Posterior vena cava (tissue), 2 donors: Measurements from ENCODE around the gene SRSF7. TPM values are rescaled to one million over a fixed set of nuclear protein-coding genes. Genes with fewer than 3 reads are reported as not detected.
A peak's percentile ranks its signal among the peaks of the same experiment; 100 is the strongest.
"Not testable (repeated sequence)": the region's sequence is repeated elsewhere in the genome, so short reads cannot be mapped to it uniquely, and the experiment has no call there.

Experiments
- DNase-seq: peaks from one replicate; pipeline ENCODE4 v3.0.0-alpha.2; 2020; ENCODE audit warnings: low spot score
- intact Hi-C, 2 donors: fragments of 100-400 bp; cut with DNase I; formaldehyde crosslinking; loops; one replicate each; pipeline versions ENCODE4 v1.14.1 to v1.14.2; 2022 to 2023
- total RNA-seq, 2 donors: library from RNA; stranded (reverse); fragmentation: NEBNext Ultra II Directional; extraction: Animal tissue kit (Norgen Biotek cat#: 25700); gene quantifications; one replicate each; pipeline ENCODE4 v1.2.1, GENCODE V29; 2021
- donor health status: DM: yes; HTN: yes; CAD: no.
- donor health status: DM: yes; HTN: yes; CAD: no.

Gene SRSF7
- total RNA-seq, 2 donors from 2014 or later = 95.3 to 103 TPM

- no peak for DNase-seq
Observed at GRCh38 chr2:38763228-38763627, 12.1 kb upstream of the SRSF7 start.

GRCh38 chr2:38755891-38756290 is 4.7 kb upstream of the SRSF7 start:
- intact Hi-C loops, DNase-seq: not testable (repeated sequence)

More at GRCh38 chr2:38763228-38763627, 12.1 kb upstream of the SRSF7 start:
- intact Hi-C loops = no loop called here

- DNase-seq = no peak
- intact Hi-C loops = no loop called here
Observed at GRCh38 chr2:38754506-38754905, 3.3 kb upstream of the SRSF7 start.

GRCh38 chr2:38754049-38754448 is 2.9 kb upstream of the SRSF7 start:
- intact Hi-C loops = no loop called here
- no peak for DNase-seq

GRCh38 chr2:38751596-38752410 is 642 bp upstream of the SRSF7 start:
- intact Hi-C loops = no loop called here
- no peak for DNase-seq

- intact Hi-C loops = no loop called here
- DNase-seq = peak; percentile 83
Observed at GRCh38 chr2:38750011-38750890, 910 bp downstream of the SRSF7 start.

GRCh38 chr2:38748943-38749804 is 2.0 kb downstream of the SRSF7 start:
- intact Hi-C loops = no loop called here

GRCh38 chr2:38748391-38748790 is 2.8 kb downstream of the SRSF7 start:
- intact Hi-C loops = no loop called here
- no peak for DNase-seq

More at GRCh38 chr2:38748943-38749804, 2.0 kb downstream of the SRSF7 start:
- no peak for DNase-seq

- intact Hi-C loops = no loop called here
- DNase-seq = no peak
Observed at GRCh38 chr2:38747819-38748218, 3.3 kb downstream of the SRSF7 start.

GRCh38 chr2:38747007-38747424 is 4.1 kb downstream of the SRSF7 start:
- DNase-seq = no peak
- intact Hi-C loops = no loop called here

GRCh38 chr2:38745267-38745666 is 5.9 kb downstream of the SRSF7 start:
- intact Hi-C loops = no loop called here

GRCh38 chr2:38744399-38744780 is 6.8 kb downstream of the SRSF7 start:
- intact Hi-C loops = no loop called here
- DNase-seq = no peak

More at GRCh38 chr2:38745267-38745666, 5.9 kb downstream of the SRSF7 start:
- DNase-seq = no peak

GRCh38 chr2:38743672-38744398 is 7.3 kb downstream of the SRSF7 start:
- intact Hi-C loops = no loop called here
- no peak for DNase-seq

- no peak for DNase-seq
- intact Hi-C loops = no loop called here
Observed at GRCh38 chr2:38742797-38743559, 8.2 kb downstream of the SRSF7 start.

GRCh38 chr2:38740851-38741731 is 10.1 kb downstream of the SRSF7 start:
- DNase-seq = no peak
- intact Hi-C loops = no loop called here

GRCh38 chr2:38739524-38739923 is 11.6 kb downstream of the SRSF7 start:
- intact Hi-C loops = loop anchor here (5.0 kb wide), 2 partner anchors 152 to 202 kb away; no protein-coding TSS in a partner anchor
- DNase-seq = no peak

GRCh38 chr2:38737925-38738324 is 13.2 kb downstream of the SRSF7 start:
- intact Hi-C loops = loop anchor here (5.0 kb wide), 2 partner anchors 151 to 201 kb away; no protein-coding TSS in a partner anchor
- no peak for DNase-seq
